ENCODE results near the gene PAPPA2.
"Not testable (repeated sequence)": the region's sequence is repeated elsewhere in the genome, so short reads cannot be mapped to it uniquely, and the experiment has no call there.

Gene PAPPA2

GRCh38 chr1:176462674-176463378, at the start of gene PAPPA2:
Gene PAPPA2 (plus strand): TSS chr1:176463175. CDS start chr1:176556323, 93,148 bp downstream.
- DNase-seq (ENCODE audit: low read depth in 3 of 3) = no peak

- DNase-seq (ENCODE audit: low read depth in 3 of 3) = no peak
Observed at GRCh38 chr1:176416777-176417176, 46.2 kb upstream of the PAPPA2 start.

- not testable (repeated sequence) for DNase-seq (ENCODE audit: low read depth in 3 of 3)
Observed at GRCh38 chr1:176419608-176420007, 43.4 kb upstream of the PAPPA2 start.

- no peak for DNase-seq (ENCODE audit: low read depth in 3 of 3)
Observed at GRCh38 chr1:176434234-176434633, 28.7 kb upstream of the PAPPA2 start.

GRCh38 chr1:176436251-176436650, 26.7 kb upstream of the PAPPA2 start:
- no peak for DNase-seq (ENCODE audit: low read depth in 3 of 3)

- no peak for DNase-seq (ENCODE audit: low read depth in 3 of 3)
Observed at GRCh38 chr1:176440176-176440575, 22.8 kb upstream of the PAPPA2 start.

GRCh38 chr1:176444286-176444685, 18.7 kb upstream of the PAPPA2 start:
- no peak for DNase-seq (ENCODE audit: low read depth in 3 of 3)

GRCh38 chr1:176445402-176445801, 17.6 kb upstream of the PAPPA2 start:
- no peak for DNase-seq (ENCODE audit: low read depth in 3 of 3)

GRCh38 chr1:176448340-176448739, 14.6 kb upstream of the PAPPA2 start:
- no peak for DNase-seq (ENCODE audit: low read depth in 3 of 3)

GRCh38 chr1:176450526-176450925, 12.4 kb upstream of the PAPPA2 start:
- no peak for DNase-seq (ENCODE audit: low read depth in 3 of 3)

GRCh38 chr1:176451741-176452140, 11.2 kb upstream of the PAPPA2 start:
- not testable (repeated sequence) for DNase-seq (ENCODE audit: low read depth in 3 of 3)

- DNase-seq (ENCODE audit: low read depth in 3 of 3) = no peak
Observed at GRCh38 chr1:176456795-176457194, 6.2 kb upstream of the PAPPA2 start.

GRCh38 chr1:176460544-176461336, 2.2 kb upstream of the PAPPA2 start:
- DNase-seq (ENCODE audit: low read depth in 3 of 3) = no peak

GRCh38 chr1:176461576-176461975, 1.4 kb upstream of the PAPPA2 start:
- DNase-seq (ENCODE audit: low read depth in 3 of 3) = no peak

- no peak for DNase-seq (ENCODE audit: low read depth in 3 of 3)
Observed at GRCh38 chr1:176466514-176466913, 3.5 kb downstream of the PAPPA2 start.

- DNase-seq (ENCODE audit: low read depth in 3 of 3) = no peak
Observed at GRCh38 chr1:176469450-176470010, 6.6 kb downstream of the PAPPA2 start.

- no peak for DNase-seq (ENCODE audit: low read depth in 3 of 3)
Observed at GRCh38 chr1:176471338-176472121, 8.6 kb downstream of the PAPPA2 start.

GRCh38 chr1:176479971-176480370, 17.0 kb downstream of the PAPPA2 start:
- no peak for DNase-seq (ENCODE audit: low read depth in 3 of 3)

GRCh38 chr1:176480750-176481149, 17.8 kb downstream of the PAPPA2 start:
- no peak for DNase-seq (ENCODE audit: low read depth in 3 of 3)

GRCh38 chr1:176485083-176485482, 22.1 kb downstream of the PAPPA2 start:
- no peak for DNase-seq (ENCODE audit: low read depth in 3 of 3)

- no peak for DNase-seq (ENCODE audit: low read depth in 3 of 3)
Observed at GRCh38 chr1:176494436-176494835, 31.5 kb downstream of the PAPPA2 start.

- no peak for DNase-seq (ENCODE audit: low read depth in 3 of 3)
Observed at GRCh38 chr1:176499671-176500070, 36.7 kb downstream of the PAPPA2 start.
